GM21360 (cell line): Measurements from ENCODE around the gene GALE.
"Not testable (repeated sequence)": the region's sequence is repeated elsewhere in the genome, so short reads cannot be mapped to it uniquely, and the experiment has no call there.

ENCODE experiments used
- ATAC-seq: cut with Tn5 transposase; IDR thresholded peaks from one replicate; pipeline ENCODE4 v1.9.1; 2021; ENCODE audit warnings: mild to moderate bottlenecking, moderate library complexity; ENCODE audit not compliant: unreplicated experiment

GALE gene

DNA sequence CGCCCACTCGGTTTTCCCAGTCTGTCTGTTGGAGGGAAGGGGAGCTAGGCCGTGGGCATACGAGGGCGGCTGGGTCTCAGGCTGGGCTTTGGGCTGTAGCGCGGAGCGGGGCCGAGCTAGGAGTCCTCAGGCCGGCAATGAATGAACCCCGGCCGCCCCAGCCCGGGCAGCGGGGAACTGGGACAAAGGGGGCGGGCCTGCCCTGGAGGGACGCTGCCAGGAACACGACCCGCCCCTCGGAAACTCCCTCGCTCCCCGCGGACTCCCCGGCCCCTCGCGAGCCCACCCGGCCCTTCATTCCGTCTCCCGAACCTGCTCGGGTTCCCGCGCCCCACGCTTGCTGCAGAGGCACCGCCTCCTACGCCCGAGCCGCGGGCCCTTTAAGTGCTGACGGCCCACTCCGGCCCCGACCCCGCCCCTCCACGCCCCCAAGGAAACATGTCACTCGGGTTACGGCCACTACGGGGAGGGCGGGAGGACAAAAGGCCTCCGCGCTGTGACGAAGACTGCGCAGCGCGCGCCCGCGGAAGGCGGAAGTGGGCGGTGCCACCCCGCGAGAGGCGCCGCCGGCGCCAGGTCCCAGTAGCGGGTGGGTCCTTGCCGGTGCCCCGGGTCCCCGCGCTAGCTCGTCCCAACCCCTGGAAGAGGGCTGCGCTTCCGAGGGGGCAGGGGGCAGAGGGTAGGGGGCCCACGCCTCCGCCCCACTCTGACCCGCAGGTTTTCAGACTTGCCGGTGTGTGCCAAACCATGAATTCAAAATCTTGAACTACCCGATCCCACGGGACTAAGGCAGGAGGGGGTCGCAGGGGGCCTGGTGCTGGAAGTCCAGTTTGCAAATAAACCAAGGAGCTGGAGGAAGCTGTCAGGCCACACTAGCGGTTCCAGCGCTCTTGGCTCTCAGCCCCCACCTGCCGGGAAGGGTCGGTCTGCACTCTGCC, at the start of gene GALE:
Gene GALE, minus strand, starts transcription at position 355 of the 938 bp plus-strand sequence. CDS start 1,747 bp downstream, outside the sequence.
- ATAC-seq: peak; percentile 69

GRCh38 chr1:23848673-23849616, 48.4 kb upstream of the GALE start:
- ATAC-seq: no peak

- not testable (repeated sequence) for ATAC-seq
Measured at GRCh38 chr1:23847482-23848095, 47.0 kb upstream of the GALE start.

- ATAC-seq: no peak
Measured at GRCh38 chr1:23845163-23845562, 44.6 kb upstream of the GALE start.

DNA sequence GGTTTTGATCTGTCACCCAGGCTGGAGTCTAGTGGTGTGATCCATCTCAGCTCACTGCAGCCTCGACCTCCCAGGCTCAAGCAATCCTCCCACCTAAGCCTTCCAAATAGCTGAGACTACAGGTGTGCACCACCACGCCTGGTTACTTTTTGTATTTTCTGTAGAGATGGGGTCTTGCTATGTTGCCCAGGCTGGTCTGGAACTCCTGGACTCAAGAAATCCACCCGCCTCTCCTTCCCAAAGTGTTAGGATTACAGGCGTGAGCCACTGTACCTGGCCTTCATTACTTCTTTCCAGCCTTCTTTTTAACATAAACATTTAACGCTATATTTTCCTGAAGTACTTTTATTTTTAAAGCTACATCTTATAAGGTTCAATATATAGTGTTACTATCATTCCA, 43.1 kb upstream of the GALE start:
- no peak for ATAC-seq

DNA sequence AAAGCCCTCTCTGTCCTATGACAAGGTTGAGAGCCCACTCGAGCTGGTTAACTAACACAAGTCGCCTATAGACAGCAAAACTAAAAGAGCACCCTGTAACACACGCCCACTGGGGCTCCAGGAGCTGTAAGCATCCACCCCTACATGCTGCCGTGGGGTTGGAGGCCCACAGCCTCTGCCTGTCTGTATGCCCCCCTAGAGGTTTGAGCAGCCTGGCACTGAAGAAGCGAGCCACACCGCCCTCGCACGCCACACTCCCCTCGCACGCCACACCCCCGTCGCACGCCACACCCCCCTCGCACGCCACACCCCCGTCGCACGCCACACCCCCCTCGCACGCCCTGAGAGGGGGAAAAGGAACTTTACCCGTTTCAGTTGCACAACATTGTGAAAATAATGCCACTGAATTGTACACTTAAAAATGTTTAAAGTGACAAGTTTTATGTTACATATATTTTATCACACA, 37.9 kb upstream of the GALE start:
- no peak for ATAC-seq

DNA sequence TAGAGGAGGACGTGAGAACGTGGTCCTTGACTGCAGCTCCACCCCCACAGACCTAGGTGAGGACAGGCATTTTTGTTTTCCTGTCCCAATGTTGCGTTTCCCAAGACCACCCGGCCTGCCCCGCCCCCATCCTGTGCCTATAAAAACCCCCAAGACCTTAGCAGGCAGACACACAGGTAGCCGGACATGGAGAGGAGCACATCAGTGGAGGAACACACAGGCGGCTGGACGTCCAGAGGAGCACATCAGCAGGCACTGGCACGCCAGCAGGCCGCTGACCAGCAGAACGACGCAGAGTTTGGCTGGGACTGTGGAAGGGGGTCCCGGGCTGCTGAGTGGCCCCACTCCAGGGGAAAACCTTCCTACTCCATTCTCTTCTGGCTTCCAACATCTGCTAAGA, 37.4 kb upstream of the GALE start:
- ATAC-seq: no peak

DNA sequence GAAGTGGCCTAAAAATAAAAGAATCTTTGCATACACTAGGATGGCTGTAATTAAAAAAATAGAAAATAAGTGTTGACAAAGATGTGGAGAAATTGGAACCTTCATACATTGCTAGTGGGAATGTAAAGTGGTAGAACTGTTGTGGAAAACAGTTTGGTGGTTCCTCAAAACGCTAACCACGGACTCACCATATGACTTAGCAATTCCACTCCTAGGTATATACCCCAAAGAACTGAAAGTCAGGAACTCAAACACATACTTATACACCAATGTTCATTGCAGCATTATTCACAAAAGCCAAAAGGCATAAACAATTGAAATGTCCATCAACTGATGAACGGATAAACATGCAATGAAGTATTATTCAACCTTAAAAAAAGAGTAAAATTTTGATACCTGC, 35.5 kb upstream of the GALE start:
- ATAC-seq: no peak

DNA sequence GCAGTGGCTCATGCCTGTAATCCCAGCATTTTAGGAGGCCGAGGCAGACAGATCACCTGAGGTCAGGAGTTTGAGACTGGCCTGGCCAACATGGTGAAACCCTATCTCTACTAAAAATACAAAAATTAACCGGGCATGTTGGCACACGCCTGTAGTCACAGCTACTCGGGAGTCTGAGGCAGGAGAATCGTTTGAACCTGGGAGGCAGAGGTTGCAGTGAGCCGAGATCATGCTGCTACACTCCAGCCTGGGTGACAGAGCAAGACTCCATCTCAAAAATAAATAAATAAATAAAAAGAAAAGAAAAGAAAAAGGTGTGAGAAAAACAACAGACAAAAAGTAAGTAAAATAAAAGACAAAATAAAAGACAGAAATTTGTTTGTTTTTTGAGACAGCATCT, 33.6 kb upstream of the GALE start:
- not testable (repeated sequence) for ATAC-seq

DNA sequence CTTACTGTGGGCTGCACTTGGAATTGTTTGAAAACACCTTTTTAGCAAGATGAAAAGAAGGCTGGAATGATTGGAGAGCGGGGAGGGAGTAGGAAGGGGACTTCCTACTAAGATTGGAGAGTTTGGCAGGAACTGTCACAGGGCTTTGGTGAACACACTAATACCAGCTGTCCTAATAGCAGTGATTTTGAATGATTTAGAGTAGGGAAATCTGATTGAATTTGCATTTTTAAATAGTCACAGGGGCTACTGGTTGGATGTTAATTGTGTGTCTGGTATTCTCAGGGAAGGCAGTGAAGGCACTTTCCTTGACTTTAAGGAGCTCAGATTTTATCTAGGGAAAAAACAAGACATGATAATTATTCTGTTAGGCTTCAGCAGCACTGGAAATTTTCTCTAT, 27.2 kb upstream of the GALE start:
- no peak for ATAC-seq

GRCh38 chr1:23826590-23826989, 26.0 kb upstream of the GALE start:
- not testable (repeated sequence) for ATAC-seq

DNA sequence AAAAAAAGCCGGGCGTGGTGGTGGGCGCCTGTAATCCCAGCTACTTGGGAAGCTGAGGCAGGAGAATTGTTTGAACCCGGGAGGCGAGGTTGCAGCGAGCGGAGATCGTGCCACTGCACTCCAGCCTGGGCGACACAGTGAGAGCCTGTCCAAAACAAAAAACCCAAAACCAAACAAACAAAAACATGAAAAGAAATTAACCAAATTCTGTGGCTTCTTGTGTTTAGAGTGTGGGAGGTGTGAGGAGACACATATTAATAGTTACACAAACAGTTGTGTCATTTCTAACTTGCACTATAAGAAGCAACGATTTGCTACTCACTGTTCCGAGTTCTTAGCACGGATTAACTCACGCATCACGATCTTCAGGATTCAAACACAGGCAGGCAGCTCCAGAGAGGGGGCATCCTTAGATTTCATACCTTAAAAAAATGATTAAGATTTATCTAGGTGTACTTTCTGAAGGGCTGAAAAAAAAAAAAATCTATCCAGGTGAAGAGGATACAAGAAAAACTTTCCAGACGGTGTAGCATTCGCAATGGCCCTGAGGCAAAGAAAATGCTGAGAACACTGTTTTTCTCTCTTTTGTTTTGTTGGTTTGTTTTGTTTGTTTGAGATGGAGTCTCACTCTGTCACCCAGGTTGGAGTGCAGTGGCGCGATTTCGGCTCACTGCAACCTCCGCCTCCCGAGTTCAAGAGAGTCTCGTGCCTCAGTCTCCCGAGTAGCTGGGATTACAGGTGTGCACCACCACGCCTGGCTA, 25.4 kb upstream of the GALE start:
- no peak for ATAC-seq

- peak; percentile 60 for ATAC-seq
Measured at GRCh38 chr1:23825076-23825761, 24.7 kb upstream of the GALE start, which contains the start of gene HMGCL. Gene HMGCL, minus strand, starts transcription at chr1:23825429. Its CDS starts 14 bp downstream, at chr1:23825415.

DNA sequence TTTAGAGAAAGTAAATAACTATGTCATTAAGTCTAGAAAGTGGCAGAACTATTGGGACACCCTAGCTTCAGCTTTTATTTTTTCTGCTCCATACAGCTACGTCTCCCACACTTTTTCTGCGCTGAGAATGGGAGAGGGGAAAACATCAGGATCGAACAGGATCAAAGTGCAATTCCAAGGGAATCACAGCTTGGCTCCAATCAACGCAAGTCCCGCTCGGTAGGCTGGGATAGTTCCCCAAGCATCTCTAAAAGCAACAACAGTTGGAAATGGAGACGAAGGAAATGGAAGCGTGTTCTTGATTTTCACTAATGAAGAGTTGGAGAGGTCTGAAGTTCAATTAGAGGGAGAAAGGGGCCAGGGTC, 24.1 kb upstream of the GALE start:
- ATAC-seq: peak; percentile 5

DNA sequence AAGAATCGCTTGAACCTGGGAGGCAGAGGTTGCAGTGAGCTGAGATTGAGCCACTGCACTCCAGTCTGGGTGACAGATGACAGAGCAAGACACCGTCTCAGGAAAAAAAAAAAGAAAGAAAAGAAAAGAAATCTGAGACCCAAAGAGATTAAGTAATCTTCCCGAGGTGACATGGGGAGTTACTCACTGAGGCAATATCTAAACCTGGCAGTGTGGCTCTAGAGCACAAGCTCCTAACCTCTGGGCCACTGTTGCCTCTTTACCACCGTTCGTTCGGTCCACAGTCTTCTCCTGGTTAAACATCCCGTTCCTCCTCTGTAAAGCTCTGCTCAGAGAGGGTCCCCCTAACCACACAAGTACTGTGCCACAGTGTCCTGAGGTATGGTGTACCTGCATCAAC, 23.2 kb upstream of the GALE start:
- no peak for ATAC-seq

- ATAC-seq: no peak
Measured at GRCh38 chr1:23817633-23818032, 17.1 kb upstream of the GALE start.

DNA sequence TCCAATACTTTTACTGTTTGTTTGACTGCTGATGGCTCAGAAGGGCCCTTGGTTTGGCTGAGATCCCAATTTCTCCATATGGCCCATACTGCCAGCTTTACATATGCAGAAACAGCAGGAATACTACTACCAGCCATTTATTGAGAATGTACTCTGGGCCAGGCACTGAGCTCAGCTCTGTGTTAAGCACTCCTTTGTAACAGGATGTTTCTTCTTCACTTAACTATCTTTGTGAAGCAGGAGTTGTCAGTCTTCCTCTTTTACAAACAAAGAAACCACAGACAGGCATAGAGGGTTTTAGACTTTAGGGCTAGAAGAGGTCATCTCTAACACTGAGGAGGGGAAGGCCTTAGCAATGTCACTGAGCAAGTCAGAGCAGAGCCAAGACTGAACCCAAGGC, 16.4 kb upstream of the GALE start:
- ATAC-seq: no peak

GRCh38 chr1:23816361-23816760, 15.8 kb upstream of the GALE start:
- no peak for ATAC-seq

DNA sequence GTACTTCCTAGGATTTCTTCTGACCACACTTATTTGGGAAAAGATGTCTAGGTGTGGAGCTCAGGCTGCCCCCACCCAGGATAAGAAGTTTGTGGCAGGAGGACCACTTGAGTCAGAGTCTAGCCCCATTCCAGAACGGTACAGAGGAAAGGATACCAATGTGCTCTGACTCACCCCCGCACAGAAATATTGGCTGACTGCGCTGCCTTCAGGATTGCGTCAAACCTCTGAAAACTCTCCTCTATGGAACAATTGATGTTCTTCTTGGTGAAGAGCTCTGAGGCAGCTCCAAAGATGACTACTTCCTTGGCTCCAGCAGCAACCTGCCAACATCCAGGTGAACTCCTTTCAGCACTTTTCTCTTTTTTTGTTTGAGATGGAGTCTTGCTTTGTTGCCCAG, 13.5 kb upstream of the GALE start:
- ATAC-seq: no peak
